K562 (cell line): ENCODE results near the gene RBPMS2.

Experiments used
- EP300 ChIP-seq: IDR thresholded peaks from 2 replicates; pipeline ENCODE4 v1.6.1; 2012; ENCODE audit warnings: low read length, improper control_type of control experiment
- FOXJ2 ChIP-seq: fragments of 200-800 bp; sonication (Bioruptor generic); IDR thresholded peaks from 2 replicates; pipeline ENCODE4 v1.6.1; 2016; ENCODE audit warnings: missing genetic modification characterization, missing compliant biosample characterization
- MYC ChIP-seq, 2 experiments: fragments of 250-450 bp in 1 of 2; sonication (Bioruptor Pico) in 1 of 2; IDR thresholded peaks; 2 replicates each; pipeline versions ENCODE4 v1.5.1 to v1.6.1; 2012 to 2021; ENCODE audit warnings: low read depth in 2 of 2, borderline replicate concordance in 1 of 2, improper control_type of control experiment in 1 of 2, low read length in 1 of 2, mild to moderate bottlenecking in 1 of 2, moderate library complexity in 1 of 2

GRCh38 chr15:64791401-64791800, 16.0 kb upstream of the RBPMS2 start:
- TF ChIP-seq EP300 (no peak), FOXJ2 (no peak), MYC (IDR thresholded peaks at IDR 0.05; ENCODE audit: low read depth, low read length) (no peak), MYC (CRISPR knock-in tag; IDR thresholded peaks at IDR 0.05; ENCODE audit: borderline replicate concordance, low read depth) (no peak)
